HepG2 (cell line): ENCODE measurements around the gene EVI5. TPM values are rescaled to one million over a fixed set of nuclear protein-coding genes. Genes with fewer than 3 reads are reported as not detected.

Experiments used
- ATF7 ChIP-seq, 2 experiments: fragments of 450-650 bp in 1 of 2; sonication (generic) in 1 of 2; formaldehyde crosslinking in 1 of 2; IDR thresholded peaks; 2 replicates each; pipeline versions ENCODE4 v1.4.0 to v1.6.1; 2016 to 2020; ENCODE audit warnings: antibody characterized with exemption in 1 of 2, mild to moderate bottlenecking in 1 of 2, missing genetic modification reagents in 1 of 2
- DPF2 ChIP-seq: sonication (generic); formaldehyde crosslinking; IDR thresholded peaks from 2 replicates; pipeline ENCODE4 v1.4.0; 2020; ENCODE audit warnings: mild to moderate bottlenecking, low read depth, missing genetic modification reagents, borderline replicate concordance
- HBP1 ChIP-seq: IDR thresholded peaks from 2 replicates; pipeline ENCODE4 v1.6.1; 2016; ENCODE audit warnings: low read depth, control low read depth
- HOXA3 ChIP-seq: sonication (generic); formaldehyde crosslinking; IDR thresholded peaks from 2 replicates; pipeline ENCODE4 v1.5.0; 2020; ENCODE audit warnings: missing genetic modification reagents
- IRF2 ChIP-seq: IDR thresholded peaks from 2 replicates; pipeline ENCODE4 v1.6.1; 2018; ENCODE audit warnings: missing genetic modification reagents, missing compliant biosample characterization
- KLF13 ChIP-seq: sonication (generic); formaldehyde crosslinking; IDR thresholded peaks from 2 replicates; pipeline ENCODE4 v1.4.0; 2020; ENCODE audit warnings: mild to moderate bottlenecking, missing genetic modification reagents
- MTF2 ChIP-seq: sonication (generic); formaldehyde crosslinking; IDR thresholded peaks from 2 replicates; pipeline ENCODE4 v1.5.0; 2020; ENCODE audit warnings: missing genetic modification reagents, borderline replicate concordance
- NFKBIZ ChIP-seq: IDR thresholded peaks from 2 replicates; pipeline ENCODE4 v1.6.1; 2018; ENCODE audit warnings: missing genetic modification reagents, missing compliant biosample characterization
- NFYB ChIP-seq: sonication (generic); formaldehyde crosslinking; IDR thresholded peaks from 2 replicates; pipeline ENCODE4 v1.4.0; 2020; ENCODE audit warnings: missing genetic modification reagents
- PHF8 ChIP-seq: sonication (generic); formaldehyde crosslinking; IDR thresholded peaks from 2 replicates; pipeline ENCODE4 v1.5.0; 2020; ENCODE audit warnings: missing genetic modification reagents
- SP5 ChIP-seq: IDR thresholded peaks from 2 replicates; pipeline ENCODE4 v1.6.1; 2016; ENCODE audit warnings: low read depth, borderline replicate concordance
- YY1 ChIP-seq: IDR thresholded peaks from 2 replicates; pipeline ENCODE4 v1.6.1; 2011; ENCODE audit warnings: low read length, low read depth, moderate library complexity, mild to moderate bottlenecking; ENCODE audit not compliant: insufficient read depth, insufficient replicate concordance
- ZC3H4 ChIP-seq: sonication (generic); formaldehyde crosslinking; IDR thresholded peaks from 2 replicates; pipeline ENCODE4 v1.4.0; 2020; ENCODE audit warnings: missing genetic modification reagents, borderline replicate concordance
- ZMAT3 ChIP-seq: sonication (generic); formaldehyde crosslinking; conservative IDR thresholded peaks from 2 replicates; pipeline ENCODE4 v1.7.0; 2021; ENCODE audit warnings: missing genetic modification reagents
- ZNF251 ChIP-seq: sonication (generic); formaldehyde crosslinking; IDR thresholded peaks from 2 replicates; pipeline ENCODE4 v1.9.0; 2021; ENCODE audit warnings: mild to moderate bottlenecking, missing genetic modification reagents
- ZNF605 ChIP-seq: sonication (generic); formaldehyde crosslinking; IDR thresholded peaks from 2 replicates; pipeline ENCODE4 v1.8.0; 2022; ENCODE audit warnings: mild to moderate bottlenecking, missing genetic modification reagents
- ZNF747 ChIP-seq: sonication (generic); formaldehyde crosslinking; IDR thresholded peaks from 2 replicates; pipeline ENCODE4 v1.8.1; 2023; ENCODE audit warnings: missing genetic modification reagents, mild to moderate bottlenecking, borderline replicate concordance
- ZNF83 ChIP-seq: sonication (generic); formaldehyde crosslinking; IDR thresholded peaks from 2 replicates; pipeline ENCODE4 v1.4.0; 2020; ENCODE audit warnings: missing genetic modification reagents, mild to moderate bottlenecking, borderline replicate concordance
- polyA plus RNA-seq, 8 experiments: library from polyadenylated mRNA; depleted of rRNA in 3 of 8; stranded (reverse) in 7 of 8; unstranded in 1 of 8; fragments of >200 nt; fragmentation: Illumina TruSeq in 4 of 8; extraction: Trizol in 4 of 8; gene quantifications; 2 replicates each; pipeline versions ENCODE4 v1.2.1 to v1.2.3, GENCODE V29; 2011 to 2016; ENCODE audit warnings: low read depth in 4 of 8, missing spikeins in 1 of 8, mixed read lengths in 1 of 8; ENCODE audit not compliant: insufficient read depth in 1 of 8
- total RNA-seq, 5 experiments: library from RNA; depleted of rRNA; stranded (reverse); fragments of >200 nt; fragmentation: Illumina TruSeq; extraction: Trizol; gene quantifications; 2 replicates each; pipeline ENCODE4 v1.2.3, GENCODE V29; 2016; ENCODE audit warnings: low read depth in 1 of 5
- TF ChIP-seq, protein P1 (sequence below): sonication (generic); formaldehyde crosslinking; IDR thresholded peaks from 2 replicates; pipeline ENCODE4 v1.8.1; 2023; ENCODE audit warnings: mild to moderate bottlenecking, missing genetic modification reagents
- TF ChIP-seq, protein P2 (sequence below): sonication (generic); formaldehyde crosslinking; IDR thresholded peaks from 2 replicates; pipeline ENCODE4 v1.5.0; 2020; ENCODE audit warnings: missing genetic modification reagents
- TF ChIP-seq, protein P3 (sequence below): sonication (generic); formaldehyde crosslinking; IDR thresholded peaks from 2 replicates; pipeline ENCODE4 v1.8.0; 2022; ENCODE audit warnings: missing genetic modification reagents, mild to moderate bottlenecking, borderline replicate concordance

The EVI5 gene
- total and polyA plus RNA-seq, 2 of the 13 experiments (the other 11 are each of a cell fraction or from before 2014, with no cell fraction given) = 4.0 to 12.6 TPM

DNA sequence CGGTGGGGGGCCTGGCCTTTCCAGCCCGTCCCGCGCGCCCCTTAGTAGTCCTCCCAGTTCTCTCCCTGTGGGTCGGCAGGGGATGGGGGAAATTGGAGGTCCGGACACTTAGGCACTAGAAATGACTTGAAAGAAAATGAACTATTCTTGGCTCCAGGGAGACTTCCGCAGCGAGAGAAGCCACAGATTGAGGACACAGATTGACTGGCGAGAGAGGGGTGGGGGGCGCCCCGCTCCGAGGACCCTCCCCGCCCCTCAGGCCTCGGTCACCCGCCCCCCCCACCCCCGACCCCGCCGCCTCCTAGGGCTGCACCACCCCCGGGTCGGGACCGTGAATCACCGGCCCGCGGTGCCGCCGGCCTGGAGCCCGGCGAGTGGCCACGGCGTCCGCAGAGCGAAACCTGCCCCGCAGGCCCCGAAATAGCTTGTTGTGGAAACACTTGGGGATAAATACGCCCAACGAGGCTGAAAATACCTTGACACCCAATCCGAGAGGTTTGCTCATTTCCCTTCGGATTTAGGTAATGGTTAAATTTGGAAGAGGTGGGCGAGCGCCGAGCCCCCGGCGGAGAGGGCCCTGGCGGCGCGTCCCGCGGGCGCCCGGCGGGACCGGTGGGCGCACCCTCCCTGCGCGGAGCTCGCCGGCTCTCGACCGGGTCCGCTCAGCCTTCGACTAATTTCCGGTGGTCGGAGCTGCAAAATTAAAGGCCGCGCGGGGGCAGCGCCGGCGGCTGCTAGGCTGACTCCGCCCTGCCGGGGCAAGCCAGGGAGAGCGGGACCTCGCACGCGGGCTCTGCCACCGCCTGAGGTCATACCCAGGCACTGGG, 298.4 kb downstream of the EVI5 start, which contains the start of gene GFI1 (continued):
- TF ChIP-seq, protein P1, sequence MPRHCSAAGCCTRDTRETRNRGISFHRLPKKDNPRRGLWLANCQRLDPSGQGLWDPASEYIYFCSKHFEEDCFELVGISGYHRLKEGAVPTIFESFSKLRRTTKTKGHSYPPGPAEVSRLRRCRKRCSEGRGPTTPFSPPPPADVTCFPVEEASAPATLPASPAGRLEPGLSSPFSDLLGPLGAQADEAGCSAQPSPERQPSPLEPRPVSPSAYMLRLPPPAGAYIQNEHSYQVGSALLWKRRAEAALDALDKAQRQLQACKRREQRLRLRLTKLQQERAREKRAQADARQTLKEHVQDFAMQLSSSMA = no peak
- no peak; the same call in 1 of the 2 replicates for TF ChIP-seq PHF8 (CRISPR knock-in tag)
- no peak for TF ChIP-seq NFYB (CRISPR knock-in tag)
- no peak for TF ChIP-seq NFKBIZ
- TF ChIP-seq ZNF83 (CRISPR knock-in tag) = no peak
- no peak for TF ChIP-seq MTF2 (CRISPR knock-in tag)
- TF ChIP-seq ZNF251 = no peak
- TF ChIP-seq ZNF605 (CRISPR knock-in tag) = no peak
- TF ChIP-seq ZMAT3 = 0 out of 2 replicates have a peak, but pooled peaks have one; percentile 18
- TF ChIP-seq, protein P2, sequence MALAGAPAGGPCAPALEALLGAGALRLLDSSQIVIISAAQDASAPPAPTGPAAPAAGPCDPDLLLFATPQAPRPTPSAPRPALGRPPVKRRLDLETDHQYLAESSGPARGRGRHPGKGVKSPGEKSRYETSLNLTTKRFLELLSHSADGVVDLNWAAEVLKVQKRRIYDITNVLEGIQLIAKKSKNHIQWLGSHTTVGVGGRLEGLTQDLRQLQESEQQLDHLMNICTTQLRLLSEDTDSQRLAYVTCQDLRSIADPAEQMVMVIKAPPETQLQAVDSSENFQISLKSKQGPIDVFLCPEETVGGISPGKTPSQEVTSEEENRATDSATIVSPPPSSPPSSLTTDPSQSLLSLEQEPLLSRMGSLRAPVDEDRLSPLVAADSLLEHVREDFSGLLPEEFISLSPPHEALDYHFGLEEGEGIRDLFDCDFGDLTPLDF (CRISPR knock-in tag) = peak; percentile 52; the same call in 1 of the 2 replicates
- no peak for TF ChIP-seq HBP1 (CRISPR knock-in tag)
- TF ChIP-seq, protein P3, sequence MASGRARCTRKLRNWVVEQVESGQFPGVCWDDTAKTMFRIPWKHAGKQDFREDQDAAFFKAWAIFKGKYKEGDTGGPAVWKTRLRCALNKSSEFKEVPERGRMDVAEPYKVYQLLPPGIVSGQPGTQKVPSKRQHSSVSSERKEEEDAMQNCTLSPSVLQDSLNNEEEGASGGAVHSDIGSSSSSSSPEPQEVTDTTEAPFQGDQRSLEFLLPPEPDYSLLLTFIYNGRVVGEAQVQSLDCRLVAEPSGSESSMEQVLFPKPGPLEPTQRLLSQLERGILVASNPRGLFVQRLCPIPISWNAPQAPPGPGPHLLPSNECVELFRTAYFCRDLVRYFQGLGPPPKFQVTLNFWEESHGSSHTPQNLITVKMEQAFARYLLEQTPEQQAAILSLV (CRISPR knock-in tag) = peak; percentile 44; the same call in 1 of the 2 replicates
- TF ChIP-seq YY1 = peak; percentile 61
- TF ChIP-seq ZC3H4 (CRISPR knock-in tag) = no peak
- no peak for TF ChIP-seq ATF7 (IDR thresholded peaks at IDR 0.05)
- TF ChIP-seq ATF7 (CRISPR knock-in tag; IDR thresholded peaks at IDR 0.05) = no peak
- TF ChIP-seq ZNF747 = peak; percentile 69; the same call in 1 of the 2 replicates
- no peak for TF ChIP-seq KLF13 (CRISPR knock-in tag)
- TF ChIP-seq HOXA3 (CRISPR knock-in tag) = peak; percentile 74
- TF ChIP-seq SP5 (CRISPR knock-in tag) = 0 out of 2 replicates have a peak, but pooled peaks have one; percentile 20
- no peak for TF ChIP-seq DPF2 (CRISPR knock-in tag)
- no peak for TF ChIP-seq IRF2
